Gastroesophageal sphincter (tissue), 3 donors: ENCODE results near the gene TBX20.
"Not testable (repeated sequence)": the region's sequence is repeated elsewhere in the genome, so short reads cannot be mapped to it uniquely, and the experiment has no call there.

Source experiments
- CTCF ChIP-seq, 4 experiments: fragments of 200-600 bp in 2 of 4; fragments of 450-650 bp in 2 of 4; sonication (generic) in 1 of 4; IDR thresholded peaks; one replicate each; pipeline ENCODE4 v1.5.1; 2017 to 2019; ENCODE audit warnings: antibody characterized with exemption in 4 of 4, mild to moderate bottlenecking in 2 of 4, moderate library complexity in 2 of 4
- EP300 ChIP-seq: sonication (generic); formaldehyde crosslinking; IDR thresholded peaks from one replicate; pipeline ENCODE4 v1.6.1; 2017; ENCODE audit warnings: antibody characterized with exemption, mild to moderate bottlenecking
- POLR2A ChIP-seq, 2 donors: fragments of 450-650 bp; IDR thresholded peaks; one replicate each; pipeline ENCODE4 v1.6.1; 2017; ENCODE audit warnings: antibody characterized with exemption in 2 of 2, mild to moderate bottlenecking in 2 of 2, moderate library complexity in 1 of 2

- not testable (repeated sequence) for TF ChIP-seq POLR2A (IDR thresholded peaks at IDR 0.05); CTCF (IDR thresholded peaks at IDR 0.05); EP300
Measured at GRCh38 chr7:35180665-35181064, 73.2 kb downstream of the TBX20 start.
